ENCODE measurements around the gene CTDSP1.
A peak's percentile ranks its signal among the peaks of the same experiment; 100 is the strongest.

Gene CTDSP1

GRCh38 chr2:218399391-218400166 is at the start of gene CTDSP1:
TSS of gene CTDSP1 (plus strand) at chr2:218399868. CDS start at chr2:218400091, 223 bp downstream.
- DNase-seq, result peak; percentile 95

- no peak for DNase-seq
Measured at GRCh38 chr2:218354045-218354444, 45.6 kb upstream of the CTDSP1 start.

- no peak for DNase-seq
Measured at GRCh38 chr2:218354850-218355443, 44.7 kb upstream of the CTDSP1 start.

GRCh38 chr2:218357236-218358177 is 42.2 kb upstream of the CTDSP1 start:
- no peak for DNase-seq

- no peak for DNase-seq
Measured at GRCh38 chr2:218360453-218360852, 39.2 kb upstream of the CTDSP1 start.

GRCh38 chr2:218362606-218363005 is 37.1 kb upstream of the CTDSP1 start:
- no peak for DNase-seq

- no peak for DNase-seq
Measured at GRCh38 chr2:218363736-218364135, 35.9 kb upstream of the CTDSP1 start.

GRCh38 chr2:218364196-218364595 is 35.5 kb upstream of the CTDSP1 start:
- DNase-seq, result no peak

GRCh38 chr2:218366621-218367414 is 32.9 kb upstream of the CTDSP1 start:
- DNase-seq, result no peak

GRCh38 chr2:218367415-218368149 is 32.1 kb upstream of the CTDSP1 start:
- peak; percentile 73 for DNase-seq

GRCh38 chr2:218368150-218368528 is 31.5 kb upstream of the CTDSP1 start:
- no peak for DNase-seq

GRCh38 chr2:218368621-218369153 is 31.0 kb upstream of the CTDSP1 start:
- DNase-seq, result no peak

- no peak for DNase-seq
Measured at GRCh38 chr2:218369330-218369729, 30.3 kb upstream of the CTDSP1 start.

- DNase-seq, result no peak
Measured at GRCh38 chr2:218370410-218371063, 29.1 kb upstream of the CTDSP1 start.

- no peak for DNase-seq
Measured at GRCh38 chr2:218371983-218372350, 27.7 kb upstream of the CTDSP1 start.

- DNase-seq, result no peak
Measured at GRCh38 chr2:218374795-218375194, 24.9 kb upstream of the CTDSP1 start.

GRCh38 chr2:218375212-218375611 is 24.5 kb upstream of the CTDSP1 start:
- DNase-seq, result no peak

- DNase-seq, result no peak
Measured at GRCh38 chr2:218378053-218378452, 21.6 kb upstream of the CTDSP1 start.

GRCh38 chr2:218381916-218382366 is 17.7 kb upstream of the CTDSP1 start, which contains the start of gene SLC11A1:
TSS of gene SLC11A1 (plus strand) at chr2:218382273. CDS start at chr2:218382369, 96 bp downstream.
- DNase-seq, result no peak

GRCh38 chr2:218382785-218383184 is 16.9 kb upstream of the CTDSP1 start:
- DNase-seq, result no peak
